Activated gamma-delta T cell treated with anti-CD3 and anti-CD28 coated beads, Interleukin-2, amount 50 U/mL, for 16 hours (primary cell): ENCODE data around the gene NUBPL.
"Not testable (repeated sequence)": the region's sequence is repeated elsewhere in the genome, so short reads cannot be mapped to it uniquely, and the experiment has no call there.

ENCODE experiments used
- DNase-seq: peaks from one replicate; pipeline ENCODE4 v3.0.0-alpha.2; 2020; ENCODE audit warnings: low read depth

NUBPL gene

DNA sequence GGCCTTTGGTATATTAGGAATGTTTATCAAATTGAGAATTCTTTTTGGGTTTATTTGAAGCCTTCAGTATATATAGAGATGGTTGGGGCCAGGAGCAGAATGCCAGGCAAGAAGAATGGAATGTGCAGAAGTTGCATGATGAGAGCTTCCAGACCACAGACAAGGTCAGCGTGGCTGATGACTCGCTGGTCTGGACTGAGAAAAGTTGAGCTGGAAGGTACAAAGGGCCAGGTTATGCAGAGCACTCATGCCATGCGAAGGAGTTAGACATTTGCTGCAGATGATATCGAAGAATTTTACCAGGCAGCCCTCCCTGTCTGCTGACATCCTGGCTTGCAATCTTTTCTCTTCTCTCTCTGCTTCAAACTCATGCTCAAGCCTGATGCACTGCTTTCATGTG, 319.7 kb downstream of the NUBPL start:
- no peak for DNase-seq

DNA sequence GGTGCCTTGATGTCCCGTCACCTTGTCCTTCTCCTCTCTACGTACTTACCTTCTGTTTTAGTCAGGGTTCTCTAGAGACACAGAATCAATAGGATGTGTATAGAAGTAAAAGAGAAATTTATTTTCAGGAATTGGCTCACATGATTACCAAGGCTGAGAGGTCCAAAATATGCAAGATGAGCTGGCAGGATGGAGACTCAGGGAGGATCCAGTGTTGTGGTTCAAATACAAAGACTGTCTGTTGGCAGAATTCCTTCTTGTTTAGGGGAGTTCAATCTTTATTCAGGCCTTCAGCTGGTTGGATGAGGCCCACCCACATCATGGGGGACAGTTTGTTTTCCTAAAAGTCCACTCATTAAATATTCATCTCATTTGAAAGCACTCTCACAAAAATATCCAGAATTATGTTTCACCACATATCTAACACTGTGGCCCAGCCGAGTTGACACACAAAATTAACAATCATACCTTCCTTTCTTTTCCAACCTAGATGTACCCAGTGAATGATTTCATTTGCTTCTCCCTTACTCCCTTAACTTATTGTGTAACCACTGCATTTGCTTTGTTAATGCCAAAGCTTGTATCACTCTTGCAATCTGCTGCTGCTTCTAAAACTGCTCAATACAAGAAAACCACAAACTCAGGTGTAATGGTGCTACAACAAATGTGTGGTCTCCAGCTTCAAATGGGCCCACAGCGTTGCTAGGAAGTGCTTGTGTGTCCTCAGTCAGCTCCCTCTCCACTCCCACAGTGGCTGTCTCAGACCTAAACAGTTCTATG, 320.5 kb downstream of the NUBPL start:
- DNase-seq, result no peak

DNA sequence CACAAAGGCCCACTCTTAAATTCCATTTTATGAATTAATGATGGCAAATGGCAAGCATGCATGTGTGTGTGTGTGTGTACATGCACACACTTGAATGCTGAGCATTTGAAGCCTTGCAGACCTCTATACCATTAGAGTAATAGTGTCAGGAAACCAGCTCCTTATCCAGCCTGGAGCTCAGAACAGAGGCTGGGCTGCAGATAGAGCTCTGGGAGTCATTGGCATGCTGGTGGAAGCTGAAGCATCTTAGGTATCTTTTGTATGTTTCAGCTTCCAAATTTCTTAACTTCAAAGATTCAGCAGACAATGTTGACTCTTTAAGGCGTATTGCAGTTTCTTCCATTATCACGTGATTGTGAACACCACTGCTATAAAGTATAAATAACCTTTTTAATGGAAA, 323.0 kb downstream of the NUBPL start:
- no peak for DNase-seq

DNA sequence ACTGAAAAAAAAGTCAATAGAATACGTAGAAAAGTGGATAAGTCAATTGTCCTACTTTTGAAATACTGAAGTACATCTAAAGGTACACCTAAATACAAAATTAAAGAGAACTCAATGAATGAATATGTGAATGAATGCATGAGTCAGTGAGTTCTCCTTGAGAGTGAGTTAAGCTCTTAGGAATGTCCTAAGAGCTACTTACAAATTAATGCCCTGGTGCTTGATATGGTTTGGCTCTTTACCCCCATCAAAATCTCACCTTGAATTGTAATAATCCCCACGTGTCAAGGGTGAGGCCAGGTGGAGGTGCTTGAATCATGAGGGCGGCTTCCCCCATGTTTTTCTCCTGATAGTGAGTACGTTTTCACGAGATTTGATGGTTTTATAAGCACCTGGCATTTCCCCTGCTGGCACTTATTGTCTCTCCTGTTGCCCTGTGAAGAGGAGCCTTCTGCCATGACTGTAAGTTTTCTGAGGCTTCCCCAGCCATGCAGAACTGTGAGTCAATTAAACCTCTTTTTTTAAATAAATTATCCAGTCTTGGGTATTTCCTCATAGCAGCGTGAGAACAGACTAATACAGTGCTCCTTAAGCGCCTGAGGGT, 323.7 kb downstream of the NUBPL start:
- no peak for DNase-seq

DNA sequence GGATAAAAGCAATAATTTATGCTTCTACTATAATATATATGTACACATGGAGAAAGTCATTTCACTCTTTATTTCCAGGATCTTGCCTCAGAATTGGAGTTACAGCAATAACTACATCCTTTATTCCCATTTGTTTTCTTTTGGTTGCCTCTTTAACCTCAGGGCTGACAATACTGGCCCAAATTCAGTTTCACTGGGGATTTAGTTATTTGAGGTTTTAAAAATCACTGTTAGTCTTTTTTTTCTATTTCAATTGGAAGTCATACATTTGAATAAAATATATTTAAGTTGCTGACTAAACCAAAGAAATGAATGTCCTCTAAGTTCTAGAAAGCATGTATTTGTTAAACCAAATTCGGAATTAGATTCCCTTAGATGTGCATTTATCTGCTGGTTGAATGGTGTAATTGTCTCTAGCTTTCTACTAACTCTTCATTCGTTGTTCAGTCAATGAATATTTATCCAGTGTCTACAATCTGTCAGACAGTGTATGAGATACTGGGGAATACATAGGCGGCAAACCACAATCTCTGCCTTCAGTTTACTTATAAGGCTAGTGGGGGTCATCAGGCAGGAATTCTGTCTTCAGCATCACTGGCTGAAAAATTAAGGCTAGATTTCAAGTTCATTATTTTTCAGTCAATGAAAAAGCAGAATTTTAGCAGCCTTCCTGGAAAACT, 325.1 kb downstream of the NUBPL start:
- DNase-seq, result no peak

DNA sequence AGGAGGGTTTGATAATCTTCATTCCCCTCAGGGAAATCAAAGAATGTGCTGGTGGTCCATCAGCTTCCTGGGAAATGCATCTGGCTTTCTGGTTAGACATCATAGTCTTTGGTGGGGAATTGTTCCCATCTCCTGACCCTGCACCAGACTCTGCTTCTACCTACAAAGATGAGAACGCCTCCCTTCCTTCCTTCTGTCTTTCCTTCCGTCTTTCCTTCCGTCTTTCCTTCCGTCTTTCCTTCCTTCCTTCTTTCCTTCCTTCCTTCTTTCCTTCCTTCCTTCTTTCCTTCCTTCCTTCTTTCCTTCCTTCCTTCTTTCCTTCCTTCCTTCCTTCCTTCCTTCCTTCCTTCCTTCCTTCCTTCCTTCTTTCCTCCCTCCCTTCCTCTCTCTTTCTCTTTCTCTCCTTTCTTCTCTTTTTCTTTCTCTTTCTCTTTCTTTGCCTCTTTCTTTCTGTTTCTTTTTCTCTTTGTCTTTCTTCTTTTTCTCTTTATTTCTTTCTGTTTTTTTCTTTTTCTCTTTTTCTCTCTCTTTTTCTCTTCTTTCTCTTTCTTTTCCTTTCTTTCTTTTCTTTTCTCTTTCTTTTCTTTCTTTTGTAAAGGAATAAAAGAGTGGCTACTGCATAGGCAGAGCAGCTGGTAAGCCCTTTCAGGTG, 326.9 kb downstream of the NUBPL start:
- no peak for DNase-seq

DNA sequence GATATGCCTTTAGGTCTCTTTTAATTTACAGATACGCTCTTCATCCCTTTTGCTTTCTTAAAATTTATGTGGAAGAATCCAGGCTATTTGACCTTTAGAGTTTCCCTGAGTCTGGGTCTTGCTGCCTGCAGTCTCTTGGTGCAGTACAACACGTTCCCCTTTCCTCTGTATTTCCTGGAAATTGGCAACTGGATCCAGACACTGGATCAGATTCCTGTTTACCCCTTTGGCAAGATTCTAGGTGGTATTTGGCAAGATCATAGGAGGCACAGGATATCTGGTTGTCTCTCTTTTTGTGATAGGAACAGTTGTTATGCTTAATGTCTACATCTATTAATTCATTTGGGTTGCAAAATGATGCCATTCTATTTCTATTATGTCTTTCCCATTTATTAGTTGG, 328.1 kb downstream of the NUBPL start:
- no peak for DNase-seq

DNA sequence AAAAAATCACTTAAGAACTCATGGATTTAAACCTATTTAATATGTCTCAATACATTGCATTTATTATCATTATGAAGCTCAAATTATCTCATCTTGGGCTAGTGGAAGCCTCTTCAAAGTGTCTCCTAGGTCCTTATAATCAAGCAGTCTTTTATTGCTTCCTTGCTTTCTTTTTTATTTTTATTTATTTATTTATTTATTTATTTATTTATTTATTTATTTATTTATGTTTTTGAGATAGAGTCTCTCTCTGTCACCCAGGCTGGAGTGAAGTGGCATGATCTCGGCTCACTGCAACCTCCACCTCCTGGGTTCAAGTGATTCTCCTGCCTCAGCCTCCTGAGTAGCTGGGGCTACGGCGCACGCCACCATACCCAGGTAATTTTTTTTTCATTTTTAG, 329.0 kb downstream of the NUBPL start:
- DNase-seq, result not testable (repeated sequence)

DNA sequence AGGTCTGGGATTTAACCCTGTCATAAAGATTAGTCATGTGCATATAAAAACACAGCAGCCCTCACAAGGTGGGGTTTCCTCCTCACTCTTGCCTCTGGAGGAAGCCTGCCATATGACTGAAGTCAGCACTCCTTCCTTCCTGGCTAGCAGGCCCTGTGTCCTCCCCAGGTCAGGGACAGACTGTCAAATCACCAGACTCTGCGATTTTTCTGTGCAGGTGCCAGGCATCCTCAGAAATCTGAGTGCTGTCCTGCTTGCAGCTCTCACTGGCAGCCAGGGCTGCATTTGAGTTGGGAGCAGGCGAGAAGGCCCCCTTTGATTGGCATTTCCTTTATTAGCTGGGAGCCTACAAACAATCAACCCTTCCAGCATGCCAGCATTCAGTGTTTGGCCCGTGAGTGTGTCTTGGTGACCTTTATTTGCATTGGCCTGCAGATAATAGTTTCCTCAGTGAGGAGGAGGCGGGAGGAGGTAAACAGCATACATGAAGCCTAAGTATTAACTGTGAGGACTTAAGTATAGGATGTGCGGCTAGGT, 332.1 kb downstream of the NUBPL start:
- no peak for DNase-seq

DNA sequence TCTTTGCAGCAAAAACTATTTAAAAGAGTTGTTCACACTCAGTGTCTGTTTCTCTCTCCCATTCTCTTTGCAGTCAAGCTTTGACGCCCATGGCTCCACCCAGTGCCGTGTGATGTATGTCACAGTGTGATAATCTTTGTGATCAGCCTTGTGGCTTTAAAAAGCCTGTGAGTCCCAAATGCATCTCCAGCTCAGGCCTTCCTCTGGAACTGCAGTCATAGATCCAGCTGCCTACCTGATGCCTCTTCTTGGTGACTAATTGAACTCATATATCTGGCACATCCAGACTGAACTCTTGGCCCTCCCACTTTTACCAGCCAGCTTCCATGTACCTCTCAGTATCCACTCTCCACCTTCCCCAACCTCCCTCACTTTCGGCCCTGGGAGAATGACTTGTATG, 333.1 kb downstream of the NUBPL start:
- DNase-seq, result no peak

DNA sequence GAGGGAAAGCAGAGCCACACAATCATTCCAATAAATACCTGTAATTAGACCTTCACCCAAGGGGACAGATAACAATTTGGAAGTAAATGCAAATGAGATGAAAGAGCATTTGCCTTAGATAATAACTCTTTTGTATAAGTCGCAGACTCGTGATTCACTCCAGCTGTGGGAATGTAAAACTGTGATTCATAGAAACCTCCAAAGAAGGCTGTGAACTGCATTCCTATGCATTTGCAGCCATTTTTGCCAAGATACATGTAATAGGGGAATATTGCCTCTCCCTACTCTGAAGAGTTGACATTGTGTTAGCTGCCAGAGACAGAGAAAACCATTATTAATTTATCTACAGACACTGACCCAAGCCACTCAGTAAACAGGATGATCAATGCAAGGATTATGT, 334.0 kb downstream of the NUBPL start:
- DNase-seq, result no peak

DNA sequence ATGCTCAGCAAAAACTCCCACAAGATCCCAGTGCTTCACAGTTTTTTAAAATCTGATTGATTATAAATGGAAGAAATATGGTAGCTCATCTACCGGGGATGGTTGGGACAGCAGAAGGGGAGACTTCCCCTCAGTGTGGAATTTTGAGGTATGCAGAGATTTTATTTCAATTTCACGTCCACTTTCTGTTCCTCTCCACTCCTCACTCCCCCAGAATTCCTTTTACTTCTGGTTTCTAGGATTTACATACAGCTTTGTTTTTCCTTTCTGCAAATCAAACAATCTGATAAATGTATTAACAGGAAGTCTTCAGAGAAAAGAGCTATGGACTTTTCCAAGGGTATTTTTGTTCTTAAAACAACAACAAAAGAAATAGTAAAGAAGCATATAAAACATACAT, 334.4 kb downstream of the NUBPL start:
- no peak for DNase-seq

DNA sequence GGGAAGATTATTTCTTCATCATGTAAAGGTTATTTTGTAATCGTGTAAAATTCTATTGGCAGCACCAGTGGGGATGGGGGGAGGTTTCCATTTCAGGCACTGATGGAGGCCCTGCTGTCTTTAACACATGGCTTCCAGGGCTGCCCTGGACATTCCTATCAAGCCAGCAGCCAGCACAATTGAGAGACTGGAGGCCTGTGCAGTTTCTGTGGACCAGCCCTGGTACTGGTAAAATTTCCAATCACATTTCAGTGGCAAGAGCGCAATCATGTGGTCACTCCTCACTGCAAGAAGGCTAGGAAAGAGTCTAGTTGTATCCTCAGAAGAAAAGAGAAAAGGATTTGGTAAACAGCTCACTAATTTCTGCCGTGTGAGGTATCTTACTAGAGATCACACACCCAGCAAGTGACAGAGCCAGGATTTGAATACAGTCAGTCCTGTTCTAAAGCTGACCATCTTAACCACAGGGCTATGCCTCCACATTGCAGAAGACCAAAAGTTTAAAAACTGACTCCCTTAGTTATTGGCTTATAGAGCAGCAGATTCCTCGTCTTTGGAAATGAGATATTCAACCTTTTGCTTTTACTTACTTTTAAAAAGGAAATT, 336.5 kb downstream of the NUBPL start:
- no peak for DNase-seq

DNA sequence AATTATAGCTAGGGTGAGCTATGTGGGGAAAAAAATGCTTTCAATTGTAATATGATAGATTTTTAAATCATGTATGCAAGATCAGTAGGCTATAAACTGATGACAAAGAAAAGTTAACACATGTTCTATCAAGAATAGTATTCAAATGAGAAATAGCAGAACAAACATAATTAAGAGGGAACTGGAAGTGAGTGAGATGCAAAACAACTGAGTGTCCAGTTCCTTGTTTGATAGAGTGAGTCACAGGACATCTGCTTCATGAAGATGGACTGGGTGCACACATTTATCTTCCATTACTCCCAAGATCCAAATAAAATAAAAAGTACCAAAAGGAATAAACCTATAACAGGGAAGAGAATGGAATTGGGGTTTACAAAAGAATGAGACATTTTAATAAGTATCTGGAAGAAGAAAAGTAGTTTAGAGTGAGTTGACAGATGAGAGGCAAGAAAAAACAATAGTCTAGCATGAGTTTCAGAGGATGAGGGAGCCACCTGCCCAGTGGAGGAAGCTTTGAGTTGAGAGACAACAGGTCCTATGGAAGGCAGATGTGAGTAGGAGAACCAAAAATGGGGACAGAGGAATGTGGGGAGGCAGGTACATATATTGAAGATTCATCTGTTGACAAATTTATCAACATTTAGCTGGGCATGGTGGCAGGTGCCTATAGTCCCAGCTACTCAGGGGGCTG, 337.8 kb downstream of the NUBPL start:
- DNase-seq, result no peak

DNA sequence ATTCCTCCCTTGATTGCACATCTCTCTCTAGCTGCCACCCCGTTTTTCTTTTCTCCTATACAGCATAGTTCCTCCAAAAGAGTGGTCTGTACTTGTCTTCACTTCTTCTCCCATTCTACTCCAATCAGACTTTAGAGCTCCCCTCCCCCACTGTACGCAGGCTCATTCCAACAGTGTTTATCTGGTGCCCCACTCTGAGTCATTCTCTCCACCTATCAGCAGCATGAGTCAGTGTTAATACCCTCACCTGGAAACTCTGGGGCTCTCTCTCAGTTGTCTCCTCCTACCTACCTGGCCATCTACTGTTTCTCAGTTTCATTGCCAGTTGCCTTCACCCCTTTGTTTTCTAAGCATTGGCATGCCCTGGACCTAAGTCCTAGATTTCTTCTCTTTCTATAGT, 340.8 kb downstream of the NUBPL start:
- no peak for DNase-seq

DNA sequence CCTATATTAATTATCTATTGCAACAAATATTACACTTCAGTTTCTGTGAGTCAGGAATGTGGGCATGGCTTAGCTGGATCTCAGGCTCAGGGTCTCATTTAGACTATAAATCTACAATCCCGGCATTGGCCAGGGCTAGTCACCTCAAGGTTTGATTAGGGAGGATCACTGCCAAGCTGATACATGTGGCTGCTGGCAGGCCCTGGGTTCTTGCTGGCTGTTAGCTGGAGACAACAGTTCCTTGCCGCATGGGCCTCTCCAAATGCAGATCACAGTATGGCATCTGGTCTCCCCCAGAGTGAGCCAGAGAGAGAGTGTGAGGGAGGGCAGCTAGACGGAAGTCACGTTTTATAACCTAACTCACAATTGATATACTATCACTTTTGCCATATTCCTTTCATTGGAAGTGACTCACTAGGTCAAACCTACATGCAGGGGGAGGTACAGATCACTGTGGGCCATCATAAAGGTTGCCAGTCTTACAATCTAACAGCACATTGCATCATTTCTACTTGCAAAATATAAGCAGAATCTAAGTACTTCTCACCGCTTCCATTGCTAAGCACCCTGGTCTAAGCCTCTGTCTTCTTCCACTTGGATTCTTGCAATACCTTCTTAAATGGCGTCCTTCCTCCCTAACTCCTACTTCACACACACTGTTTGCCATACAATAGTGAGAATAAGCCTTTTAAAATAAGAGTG, 341.9 kb downstream of the NUBPL start:
- no peak for DNase-seq

DNA sequence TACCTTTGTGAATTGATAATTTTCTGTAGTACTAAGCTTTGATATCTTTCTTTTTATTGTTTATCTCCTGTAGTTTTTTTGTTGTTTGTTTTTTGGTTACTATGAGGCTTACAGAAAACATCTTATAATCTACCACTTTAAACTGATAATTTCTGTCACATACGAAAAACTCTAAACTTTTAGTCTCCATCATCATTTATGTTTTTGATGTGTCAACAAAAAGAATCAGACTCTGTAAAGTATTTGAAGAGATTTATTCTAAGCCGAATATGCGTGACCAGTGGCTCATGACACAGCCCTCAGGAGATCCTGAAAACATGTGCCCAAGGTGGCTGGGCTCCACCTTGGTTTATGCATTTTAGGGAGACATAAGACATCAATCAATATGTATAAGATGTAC, 348.8 kb downstream of the NUBPL start:
- DNase-seq, result no peak
